Astrocyte (in vitro differentiated cells and primary cell): Measurements from ENCODE around the gene MAPKAP1.

Experiments used
- CTCF ChIP-seq: IDR thresholded peaks from 2 replicates; pipeline ENCODE4 v1.5.1; 2011; ENCODE audit warnings: low read depth, mild to moderate bottlenecking, inconsistent platforms, low read length, moderate library complexity; ENCODE audit not compliant: insufficient read depth
- EZH2 ChIP-seq: IDR thresholded peaks from 2 replicates; pipeline ENCODE4 v1.6.1; 2012; ENCODE audit warnings: mild to moderate bottlenecking, low read length, inconsistent platforms; ENCODE audit not compliant: insufficient read depth

- TF ChIP-seq CTCF (no peak), EZH2 (no peak)
Measured at GRCh38 chr9:125463926-125464325, 243.1 kb downstream of the MAPKAP1 start.
